Measurements from ENCODE around the gene PDLIM1.

DNA sequence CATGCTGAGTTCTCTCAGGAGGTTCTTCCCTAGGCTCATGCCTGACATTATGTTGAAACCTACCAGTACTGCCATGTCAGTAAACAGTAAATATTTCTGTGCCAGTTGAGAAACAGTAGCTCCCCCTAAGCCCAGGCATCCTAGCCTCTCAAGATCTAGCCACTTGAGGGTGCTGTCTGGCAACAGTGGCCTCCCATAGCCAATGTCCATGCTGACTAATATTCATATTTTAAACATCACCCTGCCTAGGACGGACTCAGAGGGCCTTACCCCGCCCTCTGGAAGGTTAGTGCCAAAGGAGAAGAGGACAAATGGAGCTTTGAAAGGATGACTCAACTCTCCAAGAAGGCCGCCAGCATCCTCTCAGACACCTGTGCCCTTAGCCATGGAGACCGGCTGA is 89.1 kb downstream of the PDLIM1 start:
- TF ChIP-seq, protein P1, sequence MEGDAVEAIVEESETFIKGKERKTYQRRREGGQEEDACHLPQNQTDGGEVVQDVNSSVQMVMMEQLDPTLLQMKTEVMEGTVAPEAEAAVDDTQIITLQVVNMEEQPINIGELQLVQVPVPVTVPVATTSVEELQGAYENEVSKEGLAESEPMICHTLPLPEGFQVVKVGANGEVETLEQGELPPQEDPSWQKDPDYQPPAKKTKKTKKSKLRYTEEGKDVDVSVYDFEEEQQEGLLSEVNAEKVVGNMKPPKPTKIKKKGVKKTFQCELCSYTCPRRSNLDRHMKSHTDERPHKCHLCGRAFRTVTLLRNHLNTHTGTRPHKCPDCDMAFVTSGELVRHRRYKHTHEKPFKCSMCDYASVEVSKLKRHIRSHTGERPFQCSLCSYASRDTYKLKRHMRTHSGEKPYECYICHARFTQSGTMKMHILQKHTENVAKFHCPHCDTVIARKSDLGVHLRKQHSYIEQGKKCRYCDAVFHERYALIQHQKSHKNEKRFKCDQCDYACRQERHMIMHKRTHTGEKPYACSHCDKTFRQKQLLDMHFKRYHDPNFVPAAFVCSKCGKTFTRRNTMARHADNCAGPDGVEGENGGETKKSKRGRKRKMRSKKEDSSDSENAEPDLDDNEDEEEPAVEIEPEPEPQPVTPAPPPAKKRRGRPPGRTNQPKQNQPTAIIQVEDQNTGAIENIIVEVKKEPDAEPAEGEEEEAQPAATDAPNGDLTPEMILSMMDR (conservative IDR thresholded peaks at IDR 0.05), result peak; percentile 58
- no peak for TF ChIP-seq EZH2 (IDR thresholded peaks at IDR 0.05; ENCODE audit: low read depth)
